GM12878 (cell line): ENCODE measurements around the gene ZNF469. TPM values are rescaled to one million over a fixed set of nuclear protein-coding genes. Genes with fewer than 3 reads are reported as not detected.

Experiments
- ATAC-seq: fragments of 200-7000 bp; cut with Tn5 transposase; 3 replicates; pipeline ENCODE4 v1.9.1; 2020; ENCODE audit warnings: mild to moderate bottlenecking, moderate library complexity
- BruUV-seq: library from RNA; stranded (reverse); fragments of 400-500 nt; replicated peaks from 2 replicates; lab custom pipeline; 2021; lab: Mats Ljungman, UMichigan
- CTCF ChIA-PET: fragments of 300-600 bp; sonication (Branson Sonifier 250); formaldehyde crosslinking; extraction: SDS; loops from one replicate; lab custom pipeline; 2021; ENCODE audit warnings: inconsistent platforms; lab: Yijun Ruan, JAX
- POLR2A ChIA-PET: fragments of 350-600 bp; formaldehyde crosslinking; extraction: SDS; loops from one replicate; lab custom pipeline; 2021; ENCODE audit warnings: inconsistent platforms; lab: Charles Lee
- RAD21 ChIA-PET: fragments of 300-600 bp; sonication (Branson Sonifier 250); formaldehyde crosslinking; loops from one replicate; lab custom pipeline; 2023; ENCODE audit warnings: antibody characterized with exemption; ENCODE audit not compliant: unreplicated experiment; lab: Charles Lee
- SMC1A ChIA-PET: fragments of 300-600 bp; sonication (Branson Sonifier 250); formaldehyde crosslinking; loops from one replicate; lab custom pipeline; 2023; ENCODE audit not compliant: unreplicated experiment, uncharacterized antibody; lab: Charles Lee
- DNase-seq: peaks from one replicate; pipeline ENCODE4 v3.0.0-alpha.2; 2011; ENCODE audit warnings: low read depth, low spot score
- FAIRE-seq: peaks from 3 replicates; lab custom pipeline; 2011; peaks lifted over from hg19 to GRCh38; lab: Jason Lieb, UNC
- H2AFZ ChIP-seq: 2 replicates; pipeline ENCODE4 v1.6.0; 2011; ENCODE audit warnings: low read depth, low read length, control low read depth; ENCODE audit not compliant: control insufficient read depth
- H3K27ac ChIP-seq: 2 replicates; pipeline ENCODE4 v1.5.1; 2011; ENCODE audit warnings: control low read depth; ENCODE audit not compliant: control insufficient read depth, insufficient read depth
- H3K27me3 ChIP-seq, 2 experiments: replicated peaks in 1 of 2; 2 replicates each; pipeline versions ENCODE4 v1.6.0 to v1.6.1; 2011; ENCODE audit warnings: low read length in 1 of 2; ENCODE audit not compliant: control insufficient read depth in 2 of 2, insufficient read depth in 2 of 2
- H3K36me3 ChIP-seq, 2 experiments: 2 replicates each; pipeline ENCODE4 v1.5.1; 2011; ENCODE audit warnings: low read length in 1 of 2; ENCODE audit not compliant: control insufficient read depth in 2 of 2, insufficient read depth in 2 of 2
- H3K4me1 ChIP-seq: 2 replicates; pipeline ENCODE4 v1.6.1; 2011; ENCODE audit warnings: mild to moderate bottlenecking, low read length, moderate library complexity, mixed read lengths; ENCODE audit not compliant: control insufficient read depth, insufficient read depth
- H3K4me2 ChIP-seq: 2 replicates; pipeline ENCODE4 v1.6.0; 2011; ENCODE audit warnings: control low read depth; ENCODE audit not compliant: control insufficient read depth, insufficient read depth
- H3K4me3 ChIP-seq: fragments of 200-600 bp; sonication (generic); 2 replicates; pipeline ENCODE4 v1.5.1; 2016
- H3K79me2 ChIP-seq: 2 replicates; pipeline ENCODE4 v1.6.0; 2011; ENCODE audit warnings: low read length; ENCODE audit not compliant: control insufficient read depth, insufficient read depth
- H3K9ac ChIP-seq: 2 replicates; pipeline ENCODE4 v1.8.0; 2011; ENCODE audit warnings: low read length, control low read depth, mixed read lengths; ENCODE audit not compliant: control insufficient read depth, insufficient read depth
- H3K9me3 ChIP-seq: replicated peaks from 3 replicates; pipeline ENCODE4 v1.5.1; 2011; ENCODE audit warnings: mild to moderate bottlenecking, low read length; ENCODE audit not compliant: control insufficient read depth, insufficient read depth
- H4K20me1 ChIP-seq: 2 replicates; pipeline ENCODE4 v1.6.0; 2011; ENCODE audit not compliant: control insufficient read depth, insufficient read depth
- DPF2 ChIP-seq: fragments of 450-650 bp; IDR thresholded peaks from 2 replicates; pipeline ENCODE4 v1.6.1; 2017; ENCODE audit warnings: mild to moderate bottlenecking
- FOS ChIP-seq: IDR thresholded peaks from 3 replicates; pipeline ENCODE4 v1.6.1; 2011; ENCODE audit warnings: borderline replicate concordance; ENCODE audit not compliant: insufficient read length; ENCODE audit errors: extremely low read depth
- GABPA ChIP-seq: IDR thresholded peaks from 2 replicates; pipeline ENCODE4 v1.6.1; 2014; ENCODE audit warnings: antibody characterized with exemption, low read depth, mild to moderate bottlenecking, inconsistent platforms
- GATAD2B ChIP-seq: fragments of 450-650 bp; conservative IDR thresholded peaks from 2 replicates; pipeline ENCODE4 v1.6.1; 2017; ENCODE audit warnings: low read depth, mild to moderate bottlenecking, moderate library complexity
- HCFC1 ChIP-seq: fragments of 150-350 bp; IDR thresholded peaks from 2 replicates; pipeline ENCODE4 v1.6.1; 2014; ENCODE audit warnings: low read length
- HDAC2 ChIP-seq: fragments of 200-600 bp; sonication (generic); IDR thresholded peaks from 2 replicates; pipeline ENCODE4 v1.6.1; 2017
- NFXL1 ChIP-seq: fragments of 450-650 bp; IDR thresholded peaks from 2 replicates; pipeline ENCODE4 v1.6.1; 2017; ENCODE audit warnings: antibody characterized with exemption, mild to moderate bottlenecking, borderline replicate concordance
- PBX3 ChIP-seq: IDR thresholded peaks from 2 replicates; pipeline ENCODE4 v1.6.1; 2011; ENCODE audit warnings: mild to moderate bottlenecking, low read depth, low read length, moderate library complexity; ENCODE audit not compliant: insufficient replicate concordance
- PKNOX1 ChIP-seq: fragments of 450-650 bp; IDR thresholded peaks from 2 replicates; pipeline ENCODE4 v1.6.1; 2016; ENCODE audit warnings: mild to moderate bottlenecking
- RFX5 ChIP-seq: IDR thresholded peaks from 2 replicates; pipeline ENCODE4 v1.6.1; 2011; ENCODE audit warnings: low read depth, low read length, improper control_type of control experiment
- SUZ12 ChIP-seq: fragments of 200-600 bp; sonication (generic); IDR thresholded peaks from one replicate; pipeline ENCODE4 v1.6.1; 2018; ENCODE audit warnings: antibody characterized with exemption, mild to moderate bottlenecking; ENCODE audit not compliant: unreplicated experiment
- TCF12 ChIP-seq: IDR thresholded peaks from 2 replicates; pipeline ENCODE4 v1.6.1; 2011; ENCODE audit warnings: low read depth, mild to moderate bottlenecking, low read length
- ZBED1 ChIP-seq: IDR thresholded peaks from 2 replicates; pipeline ENCODE4 v1.6.1; 2016; ENCODE audit warnings: borderline replicate concordance
- ZNF274 ChIP-seq: IDR thresholded peaks from one replicate; pipeline ENCODE4 v1.8.0; 2011; ENCODE audit not compliant: insufficient read length, insufficient read depth
- WGBS: methylation state at CpG from one replicate; pipeline ENCODE4 v1.1.6; 2016; ENCODE audit warnings: low lambda C conversion rate; ENCODE audit not compliant: insufficient replicate concordance, insufficient coverage; ENCODE audit errors: missing lambda C conversion rate; 5-methylcytosine and 5-hydroxymethylcytosine counted together
- in situ Hi-C: fragments of 300-500 bp; cut with MboI; formaldehyde crosslinking; loops from 9 replicates; pipeline ENCODE4 v1.14.3; 2018; ENCODE audit warnings: mixed read lengths
- intact Hi-C: fragments of 100-400 bp; cut with micrococcal nuclease; formaldehyde crosslinking; loops from one replicate; pipeline ENCODE4 v1.14.2; 2022; ENCODE audit not compliant: unreplicated experiment
- polyA plus RNA-seq, 11 experiments: library from polyadenylated mRNA; depleted of rRNA in 4 of 11; unstranded in 6 of 11; stranded (reverse) in 5 of 11; fragments of >200 nt; fragmentation: Nextera tagmentation in 4 of 11; fragmentation: Illumina TruSeq in 1 of 11; extraction: Ambion mirVana in 4 of 11; extraction: Trizol in 1 of 11; gene quantifications; 1 replicate in 1 of 11; 2 replicates in 10 of 11; pipeline versions ENCODE4 v1.2.1 to v1.2.3, GENCODE V29; 2011 to 2016; ENCODE audit warnings: inconsistent platforms in 2 of 11, missing spikeins in 2 of 11, low read depth in 1 of 11
- total RNA-seq, 4 experiments: library from RNA; depleted of rRNA in 3 of 4; stranded (reverse); fragments of >200 nt in 3 of 4; fragmentation: Illumina TruSeq in 1 of 4; extraction: Trizol in 1 of 4; gene quantifications; 2 replicates each; pipeline versions ENCODE4 v1.2.1 to v1.2.3, GENCODE V29; 2013 to 2021
- TF ChIP-seq, protein P1 (sequence below): fragments of 450-650 bp; IDR thresholded peaks from 2 replicates; pipeline ENCODE4 v1.6.1; 2016; ENCODE audit warnings: mild to moderate bottlenecking

ZNF469 gene
- total and polyA plus RNA-seq, 10 of the 15 experiments (the other 5 are each of a cell fraction or from before 2014, with no cell fraction given): 0.01 to 0.21 (median 0.04) TPM; not detected in 3

GRCh38 chr16:88391144-88391850 lies 8.5 kb downstream of the ZNF469 start:
- in situ Hi-C loops: no loop called here
- ChIA-PET SMC1A (no interaction called here), CTCF (no interaction called here), POLR2A (no interaction called here), RAD21 (no interaction called here)
- Histone ChIP-seq H3K9ac (no peak overlapping the region), H4K20me1 (no peaks in the 10 kb centered on the region), H3K4me2 (no peak overlapping the region), H3K4me1 (no peaks in the 10 kb centered on the region), H3K9me3 (no peaks in the 10 kb centered on the region), H3K27ac (no peak overlapping the region), H2AFZ (no peak overlapping the region), H3K79me2 (no peaks in the 10 kb centered on the region), H3K27me3 (peaks cover 5 to 7% of the 10 kb centered on the region in 2 experiments; a peak in 3 of 4 replicates), H3K4me3 (no peak overlapping the region), H3K36me3 (no peaks in the 10 kb centered on the region)
- 54% methylated on average over 17 of the region's 17 CpGs for WGBS
- ATAC-seq (no peak), DNase-seq (no peak), FAIRE-seq (no peak)
- BruUV-seq: no TSS peak
- no peak for TF ChIP-seq ZBED1
- no peak for TF ChIP-seq ZNF274
- TF ChIP-seq GATAD2B: no peak
- no peak for TF ChIP-seq HDAC2
- no peak for TF ChIP-seq PBX3
- no peak for TF ChIP-seq FOS
- no peak for TF ChIP-seq TCF12
- TF ChIP-seq RFX5: no peak
- no peak for TF ChIP-seq PKNOX1
- no peak for TF ChIP-seq NFXL1
- TF ChIP-seq GABPA: no peak
- no peak for TF ChIP-seq SUZ12
- no peak for TF ChIP-seq DPF2
- TF ChIP-seq, protein P1, sequence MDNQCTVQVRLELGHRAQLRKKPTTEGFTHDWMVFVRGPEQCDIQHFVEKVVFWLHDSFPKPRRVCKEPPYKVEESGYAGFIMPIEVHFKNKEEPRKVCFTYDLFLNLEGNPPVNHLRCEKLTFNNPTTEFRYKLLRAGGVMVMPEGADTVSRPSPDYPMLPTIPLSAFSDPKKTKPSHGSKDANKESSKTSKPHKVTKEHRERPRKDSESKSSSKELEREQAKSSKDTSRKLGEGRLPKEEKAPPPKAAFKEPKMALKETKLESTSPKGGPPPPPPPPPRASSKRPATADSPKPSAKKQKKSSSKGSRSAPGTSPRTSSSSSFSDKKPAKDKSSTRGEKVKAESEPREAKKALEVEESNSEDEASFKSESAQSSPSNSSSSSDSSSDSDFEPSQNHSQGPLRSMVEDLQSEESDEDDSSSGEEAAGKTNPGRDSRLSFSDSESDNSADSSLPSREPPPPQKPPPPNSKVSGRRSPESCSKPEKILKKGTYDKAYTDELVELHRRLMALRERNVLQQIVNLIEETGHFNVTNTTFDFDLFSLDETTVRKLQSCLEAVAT: no peak
- no peak for TF ChIP-seq HCFC1
- intact Hi-C loops: no loop called here
